HepG2 (cell line): Measurements from ENCODE around the gene PRRT1. TPM values are rescaled to one million over a fixed set of nuclear protein-coding genes. Genes with fewer than 3 reads are reported as not detected.
A peak's percentile ranks its signal among the peaks of the same experiment; 100 is the strongest.

Source experiments
- ATAD3A ChIP-seq: sonication (generic); formaldehyde crosslinking; IDR thresholded peaks from 2 replicates; pipeline ENCODE4 v1.4.0; 2020; ENCODE audit warnings: missing genetic modification reagents
- GZF1 ChIP-seq: sonication (generic); formaldehyde crosslinking; IDR thresholded peaks from 2 replicates; pipeline ENCODE4 v1.5.1; 2020; ENCODE audit warnings: mild to moderate bottlenecking, missing genetic modification reagents
- HCFC1 ChIP-seq: fragments of 150-350 bp; IDR thresholded peaks from 2 replicates; pipeline ENCODE4 v1.6.1; 2014; ENCODE audit warnings: low read depth, low read length
- HOXA3 ChIP-seq: sonication (generic); formaldehyde crosslinking; IDR thresholded peaks from 2 replicates; pipeline ENCODE4 v1.5.0; 2020; ENCODE audit warnings: missing genetic modification reagents
- JARID2 ChIP-seq: sonication (generic); formaldehyde crosslinking; IDR thresholded peaks from 2 replicates; pipeline ENCODE4 v1.8.1; 2023; ENCODE audit warnings: missing genetic modification reagents, inconsistent platforms; ENCODE audit not compliant: insufficient replicate concordance
- KDM5A ChIP-seq: fragments of 200-600 bp; sonication (generic); IDR thresholded peaks from 2 replicates; pipeline ENCODE4 v1.7.0; 2018; ENCODE audit warnings: antibody characterized with exemption, mild to moderate bottlenecking, low read length, borderline replicate concordance
- KLF11 ChIP-seq: IDR thresholded peaks from 2 replicates; pipeline ENCODE4 v1.6.1; 2016; ENCODE audit warnings: missing compliant biosample characterization
- NR2C2 ChIP-seq: sonication (generic); formaldehyde crosslinking; IDR thresholded peaks from 2 replicates; pipeline ENCODE4 v1.4.0; 2020; ENCODE audit warnings: missing genetic modification reagents, mild to moderate bottlenecking, moderate library complexity, borderline replicate concordance
- TCF7 ChIP-seq: sonication (generic); IDR thresholded peaks from 2 replicates; pipeline ENCODE4 v1.6.1; 2016; ENCODE audit warnings: antibody characterized with exemption, low read depth
- ZKSCAN5 ChIP-seq: sonication (generic); formaldehyde crosslinking; IDR thresholded peaks from 2 replicates; pipeline ENCODE4 v1.5.1; 2020; ENCODE audit warnings: mild to moderate bottlenecking, missing genetic modification reagents
- ZNF563 ChIP-seq: sonication (generic); formaldehyde crosslinking; IDR thresholded peaks from 2 replicates; pipeline ENCODE4 v1.8.0; 2022; ENCODE audit warnings: mild to moderate bottlenecking, moderate library complexity, missing genetic modification reagents
- ZNF605 ChIP-seq: sonication (generic); formaldehyde crosslinking; IDR thresholded peaks from 2 replicates; pipeline ENCODE4 v1.8.0; 2022; ENCODE audit warnings: mild to moderate bottlenecking, missing genetic modification reagents
- ZNF703 ChIP-seq: sonication (generic); formaldehyde crosslinking; IDR thresholded peaks from 2 replicates; pipeline ENCODE4 v1.5.1; 2020; ENCODE audit warnings: missing genetic modification reagents, mild to moderate bottlenecking, moderate library complexity, borderline replicate concordance
- polyA plus RNA-seq, 8 experiments: library from polyadenylated mRNA; depleted of rRNA in 3 of 8; stranded (reverse) in 7 of 8; unstranded in 1 of 8; fragments of >200 nt; fragmentation: Illumina TruSeq in 4 of 8; extraction: Trizol in 4 of 8; gene quantifications; 2 replicates each; pipeline versions ENCODE4 v1.2.1 to v1.2.3, GENCODE V29; 2011 to 2016; ENCODE audit warnings: low read depth in 4 of 8, missing spikeins in 1 of 8, mixed read lengths in 1 of 8; ENCODE audit not compliant: insufficient read depth in 1 of 8
- total RNA-seq, 5 experiments: library from RNA; depleted of rRNA; stranded (reverse); fragments of >200 nt; fragmentation: Illumina TruSeq; extraction: Trizol; gene quantifications; 2 replicates each; pipeline ENCODE4 v1.2.3, GENCODE V29; 2016; ENCODE audit warnings: low read depth in 1 of 5
- TF ChIP-seq, protein P1 (sequence below): sonication (generic); formaldehyde crosslinking; IDR thresholded peaks from 2 replicates; pipeline ENCODE4 v1.4.0; 2020; ENCODE audit warnings: mild to moderate bottlenecking, missing genetic modification reagents, borderline replicate concordance
- TF ChIP-seq, protein P2 (sequence below): sonication (generic); formaldehyde crosslinking; IDR thresholded peaks from 2 replicates; pipeline ENCODE4 v1.8.1; 2023; ENCODE audit warnings: mild to moderate bottlenecking, inconsistent platforms, moderate library complexity, missing genetic modification reagents, borderline replicate concordance
- TF ChIP-seq, protein P3 (sequence below): sonication (generic); formaldehyde crosslinking; conservative IDR thresholded peaks from 2 replicates; pipeline ENCODE4 v1.8.0; 2022; ENCODE audit warnings: mild to moderate bottlenecking, moderate library complexity, missing genetic modification reagents
- TF ChIP-seq, protein P4 (sequence below): sonication (generic); formaldehyde crosslinking; IDR thresholded peaks from 2 replicates; pipeline ENCODE4 v1.9.0; 2022; ENCODE audit warnings: low read depth, missing genetic modification reagents
- TF ChIP-seq, protein P5 (sequence below): sonication (generic); formaldehyde crosslinking; IDR thresholded peaks from 2 replicates; pipeline ENCODE4 v1.5.0; 2020; ENCODE audit warnings: missing genetic modification reagents, mild to moderate bottlenecking, borderline replicate concordance

The PRRT1 gene
- total and polyA plus RNA-seq, 2 of the 13 experiments (the other 11 are each of a cell fraction or from before 2014, with no cell fraction given), result 0.64 to 1.4 TPM

DNA sequence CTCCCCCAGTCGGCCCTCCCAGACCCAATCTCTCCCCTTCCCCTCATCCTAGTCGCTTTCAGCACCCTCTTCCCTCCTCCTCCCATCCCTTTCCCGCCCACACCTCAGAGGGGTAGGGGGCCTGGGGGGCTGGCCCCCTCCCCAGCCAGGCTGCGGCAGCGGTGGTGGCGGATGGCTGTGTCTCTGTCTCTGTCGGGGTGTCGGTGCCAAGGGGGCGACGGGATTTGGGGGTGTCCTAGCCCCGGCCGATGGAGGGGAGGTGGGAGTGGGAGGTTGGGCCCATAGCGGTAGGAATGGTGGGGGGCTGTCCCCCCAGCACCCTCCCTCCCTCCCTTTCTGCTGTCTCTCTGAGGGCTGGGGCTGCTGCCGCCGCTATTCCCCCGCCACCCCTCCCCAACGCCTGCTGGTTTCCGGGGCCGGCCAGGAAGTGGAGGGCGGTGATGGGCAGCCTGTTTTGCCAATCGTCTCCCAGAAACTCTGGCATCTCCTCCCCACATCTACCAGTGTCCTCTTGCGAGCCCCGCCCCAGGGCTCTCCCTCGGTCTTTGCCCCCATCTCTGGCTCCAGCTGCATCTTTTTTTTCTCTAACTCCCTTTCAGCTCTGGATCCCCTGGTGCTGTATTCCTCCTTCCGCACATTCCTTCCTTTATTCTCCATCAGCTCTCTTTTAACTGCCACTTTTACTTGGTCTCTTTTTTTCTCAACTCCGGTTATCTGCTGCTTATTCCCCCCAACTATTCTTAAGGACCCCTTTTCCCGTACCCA lies 24.2 kb upstream of the PRRT1 start, which contains the start of gene AGPAT1 (continued):
- TF ChIP-seq, protein P1, sequence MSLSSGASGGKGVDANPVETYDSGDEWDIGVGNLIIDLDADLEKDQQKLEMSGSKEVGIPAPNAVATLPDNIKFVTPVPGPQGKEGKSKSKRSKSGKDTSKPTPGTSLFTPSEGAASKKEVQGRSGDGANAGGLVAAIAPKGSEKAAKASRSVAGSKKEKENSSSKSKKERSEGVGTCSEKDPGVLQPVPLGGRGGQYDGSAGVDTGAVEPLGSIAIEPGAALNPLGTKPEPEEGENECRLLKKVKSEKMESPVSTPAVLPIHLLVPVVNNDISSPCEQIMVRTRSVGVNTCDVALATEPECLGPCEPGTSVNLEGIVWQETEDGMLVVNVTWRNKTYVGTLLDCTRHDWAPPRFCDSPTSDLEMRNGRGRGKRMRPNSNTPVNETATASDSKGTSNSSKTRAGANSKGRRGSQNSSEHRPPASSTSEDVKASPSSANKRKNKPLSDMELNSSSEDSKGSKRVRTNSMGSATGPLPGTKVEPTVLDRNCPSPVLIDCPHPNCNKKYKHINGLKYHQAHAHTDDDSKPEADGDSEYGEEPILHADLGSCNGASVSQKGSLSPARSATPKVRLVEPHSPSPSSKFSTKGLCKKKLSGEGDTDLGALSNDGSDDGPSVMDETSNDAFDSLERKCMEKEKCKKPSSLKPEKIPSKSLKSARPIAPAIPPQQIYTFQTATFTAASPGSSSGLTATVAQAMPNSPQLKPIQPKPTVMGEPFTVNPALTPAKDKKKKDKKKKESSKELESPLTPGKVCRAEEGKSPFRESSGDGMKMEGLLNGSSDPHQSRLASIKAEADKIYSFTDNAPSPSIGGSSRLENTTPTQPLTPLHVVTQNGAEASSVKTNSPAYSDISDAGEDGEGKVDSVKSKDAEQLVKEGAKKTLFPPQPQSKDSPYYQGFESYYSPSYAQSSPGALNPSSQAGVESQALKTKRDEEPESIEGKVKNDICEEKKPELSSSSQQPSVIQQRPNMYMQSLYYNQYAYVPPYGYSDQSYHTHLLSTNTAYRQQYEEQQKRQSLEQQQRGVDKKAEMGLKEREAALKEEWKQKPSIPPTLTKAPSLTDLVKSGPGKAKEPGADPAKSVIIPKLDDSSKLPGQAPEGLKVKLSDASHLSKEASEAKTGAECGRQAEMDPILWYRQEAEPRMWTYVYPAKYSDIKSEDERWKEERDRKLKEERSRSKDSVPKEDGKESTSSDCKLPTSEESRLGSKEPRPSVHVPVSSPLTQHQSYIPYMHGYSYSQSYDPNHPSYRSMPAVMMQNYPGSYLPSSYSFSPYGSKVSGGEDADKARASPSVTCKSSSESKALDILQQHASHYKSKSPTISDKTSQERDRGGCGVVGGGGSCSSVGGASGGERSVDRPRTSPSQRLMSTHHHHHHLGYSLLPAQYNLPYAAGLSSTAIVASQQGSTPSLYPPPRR, result peak; percentile 57; the same call in 1 of the 2 replicates
- TF ChIP-seq ZNF563, result peak; percentile 68; the same call in 1 of the 2 replicates
- TF ChIP-seq, protein P2, sequence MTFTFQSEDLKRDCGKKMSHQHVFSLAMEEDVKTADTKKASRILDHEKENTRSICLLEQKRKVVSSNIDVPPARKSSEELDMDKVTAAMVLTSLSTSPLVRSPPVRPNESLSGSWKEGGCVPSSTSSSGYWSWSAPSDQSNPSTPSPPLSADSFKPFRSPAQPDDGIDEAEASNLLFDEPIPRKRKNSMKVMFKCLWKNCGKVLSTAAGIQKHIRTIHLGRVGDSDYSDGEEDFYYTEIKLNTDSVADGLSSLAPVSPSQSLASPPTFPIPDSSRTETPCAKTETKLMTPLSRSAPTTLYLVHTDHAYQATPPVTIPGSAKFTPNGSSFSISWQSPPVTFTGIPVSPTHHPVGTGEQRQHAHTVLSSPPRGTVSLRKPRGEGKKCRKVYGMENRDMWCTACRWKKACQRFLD, result peak; percentile 36; the same call in 1 of the 2 replicates
- peak; percentile 63; the same call in 1 of the 2 replicates for TF ChIP-seq HOXA3 (CRISPR knock-in tag)
- TF ChIP-seq, protein P3, sequence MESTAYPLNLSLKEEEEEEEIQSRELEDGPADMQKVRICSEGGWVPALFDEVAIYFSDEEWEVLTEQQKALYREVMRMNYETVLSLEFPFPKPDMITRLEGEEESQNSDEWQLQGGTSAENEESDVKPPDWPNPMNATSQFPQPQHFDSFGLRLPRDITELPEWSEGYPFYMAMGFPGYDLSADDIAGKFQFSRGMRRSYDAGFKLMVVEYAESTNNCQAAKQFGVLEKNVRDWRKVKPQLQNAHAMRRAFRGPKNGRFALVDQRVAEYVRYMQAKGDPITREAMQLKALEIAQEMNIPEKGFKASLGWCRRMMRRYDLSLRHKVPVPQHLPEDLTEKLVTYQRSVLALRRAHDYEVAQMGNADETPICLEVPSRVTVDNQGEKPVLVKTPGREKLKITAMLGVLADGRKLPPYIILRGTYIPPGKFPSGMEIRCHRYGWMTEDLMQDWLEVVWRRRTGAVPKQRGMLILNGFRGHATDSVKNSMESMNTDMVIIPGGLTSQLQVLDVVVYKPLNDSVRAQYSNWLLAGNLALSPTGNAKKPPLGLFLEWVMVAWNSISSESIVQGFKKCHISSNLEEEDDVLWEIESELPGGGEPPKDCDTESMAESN, result 0 out of 2 replicates have a peak, but pooled peaks have one; percentile 62
- TF ChIP-seq TCF7, result no peak
- TF ChIP-seq, protein P4, sequence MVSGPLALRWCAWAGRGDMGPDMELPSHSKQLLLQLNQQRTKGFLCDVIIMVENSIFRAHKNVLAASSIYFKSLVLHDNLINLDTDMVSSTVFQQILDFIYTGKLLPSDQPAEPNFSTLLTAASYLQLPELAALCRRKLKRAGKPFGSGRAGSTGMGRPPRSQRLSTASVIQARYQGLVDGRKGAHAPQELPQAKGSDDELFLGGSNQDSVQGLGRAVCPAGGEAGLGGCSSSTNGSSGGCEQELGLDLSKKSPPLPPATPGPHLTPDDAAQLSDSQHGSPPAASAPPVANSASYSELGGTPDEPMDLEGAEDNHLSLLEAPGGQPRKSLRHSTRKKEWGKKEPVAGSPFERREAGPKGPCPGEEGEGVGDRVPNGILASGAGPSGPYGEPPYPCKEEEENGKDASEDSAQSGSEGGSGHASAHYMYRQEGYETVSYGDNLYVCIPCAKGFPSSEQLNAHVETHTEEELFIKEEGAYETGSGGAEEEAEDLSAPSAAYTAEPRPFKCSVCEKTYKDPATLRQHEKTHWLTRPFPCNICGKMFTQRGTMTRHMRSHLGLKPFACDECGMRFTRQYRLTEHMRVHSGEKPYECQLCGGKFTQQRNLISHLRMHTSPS (CRISPR knock-in tag), result 0 out of 2 replicates have a peak, but pooled peaks have one; percentile 25
- no peak for TF ChIP-seq ZNF703 (CRISPR knock-in tag)
- TF ChIP-seq ZNF605 (CRISPR knock-in tag), result peak; percentile 48
- peak; percentile 81 for TF ChIP-seq KDM5A
- TF ChIP-seq GZF1 (CRISPR knock-in tag), result peak; percentile 82
- TF ChIP-seq ATAD3A, result no peak
- TF ChIP-seq ZKSCAN5 (CRISPR knock-in tag), result no peak
- TF ChIP-seq, protein P5, sequence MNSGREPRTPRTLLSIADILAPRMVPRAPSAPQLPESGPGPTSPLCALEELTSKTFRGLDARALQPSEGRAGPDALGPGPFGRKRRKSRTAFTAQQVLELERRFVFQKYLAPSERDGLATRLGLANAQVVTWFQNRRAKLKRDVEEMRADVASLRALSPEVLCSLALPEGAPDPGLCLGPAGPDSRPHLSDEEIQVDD (CRISPR knock-in tag), result no peak
- TF ChIP-seq HCFC1, result peak; percentile 31; the same call in 1 of the 2 replicates
- 0 out of 2 replicates have a peak, but pooled peaks have one; percentile 20 for TF ChIP-seq KLF11 (CRISPR knock-in tag)
- peak; percentile 69 for TF ChIP-seq NR2C2
- TF ChIP-seq JARID2 (CRISPR knock-in tag), result no peak
